GM18520 (cell line): Measurements from ENCODE around the gene KRTAP4-9.
"Not testable (repeated sequence)": the region's sequence is repeated elsewhere in the genome, so short reads cannot be mapped to it uniquely, and the experiment has no call there.

Source experiments
- ATAC-seq: cut with Tn5 transposase; IDR thresholded peaks from one replicate; pipeline ENCODE4 v1.9.1; 2021; ENCODE audit not compliant: unreplicated experiment

The KRTAP4-9 gene

DNA sequence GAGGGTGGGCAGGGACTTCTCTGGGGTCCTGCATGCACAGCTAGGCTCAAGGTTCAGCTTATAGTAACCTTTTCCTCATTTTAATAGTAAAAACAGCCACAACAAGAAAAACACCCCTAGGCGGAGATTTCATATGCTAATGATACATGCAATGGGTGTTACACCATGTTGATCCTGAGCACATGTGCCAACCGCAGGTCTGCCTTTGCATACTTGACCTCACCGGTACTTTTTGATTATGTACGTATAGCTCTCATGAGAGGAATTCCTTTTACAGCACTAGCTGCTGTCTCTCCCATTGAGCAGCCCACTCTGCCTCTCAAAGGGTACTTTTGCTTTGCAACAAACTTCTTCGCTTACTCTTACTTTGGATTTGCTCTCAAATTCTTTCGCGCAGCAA lies 9.1 kb upstream of the KRTAP4-9 start:
- no peak for ATAC-seq

GRCh38 chr17:41098042-41098441 lies 7.1 kb upstream of the KRTAP4-9 start, which contains the start of gene KRTAP4-8:
Gene KRTAP4-8, minus strand, starts transcription at chr17:41098142. Its CDS starts 58 bp downstream, at chr17:41098084.
- ATAC-seq, result no peak

DNA sequence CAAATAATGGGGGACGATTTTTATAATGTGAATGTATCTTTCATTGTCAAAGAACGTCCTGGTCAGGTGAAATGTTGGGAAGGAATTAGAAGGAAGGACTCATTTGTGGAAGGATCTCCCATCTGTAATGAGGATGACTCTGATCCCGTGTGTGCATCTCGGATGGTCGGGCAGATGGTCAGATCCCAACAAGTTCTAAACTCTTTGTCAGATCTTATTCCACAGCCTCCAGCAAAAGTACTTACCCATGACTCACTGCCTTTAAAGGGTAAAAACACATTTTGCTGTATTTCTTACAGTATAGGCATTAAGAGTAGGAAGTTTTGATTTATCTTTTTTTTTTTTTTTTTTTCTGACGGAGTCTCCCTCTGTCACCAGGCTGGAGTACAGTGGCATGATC lies 6.7 kb upstream of the KRTAP4-9 start:
- no peak for ATAC-seq

DNA sequence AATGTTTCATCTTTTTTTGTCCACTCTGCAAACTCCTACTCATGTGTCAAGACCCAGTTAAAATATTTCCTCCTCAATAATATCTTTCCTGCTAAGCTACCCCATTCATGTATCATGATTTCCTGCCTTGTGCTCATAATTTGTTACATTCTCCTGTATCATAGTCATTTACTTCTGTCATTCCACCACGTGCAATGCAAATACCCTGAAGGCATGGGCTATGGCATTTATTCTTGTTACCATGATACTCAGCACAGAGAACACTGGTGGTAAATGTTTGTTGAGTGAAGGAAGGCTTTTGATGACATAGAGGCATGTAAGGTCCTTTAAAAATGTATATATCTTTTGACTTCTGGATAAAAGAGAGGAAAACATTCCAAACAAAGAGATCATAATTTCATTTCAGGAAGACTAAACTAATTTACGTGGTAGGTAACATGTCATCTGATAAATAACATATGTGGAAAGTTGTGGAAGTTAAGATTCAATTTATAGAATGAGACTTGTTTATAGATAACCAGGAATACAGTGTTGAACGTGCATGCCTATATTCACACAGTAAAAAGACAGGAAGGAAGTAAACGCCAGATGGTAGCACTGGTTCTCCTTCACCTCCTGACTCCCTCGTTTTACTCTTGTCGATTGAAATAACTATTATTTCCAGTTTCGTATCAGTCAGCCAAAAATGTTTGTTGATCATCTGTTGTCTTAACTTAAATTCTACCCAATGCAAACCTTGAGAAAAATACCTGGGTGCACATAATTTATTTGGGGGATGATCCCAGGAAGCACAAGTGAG lies 5.3 kb upstream of the KRTAP4-9 start:
- not testable (repeated sequence) for ATAC-seq

- ATAC-seq, result no peak
These were observed 3.5 kb upstream of the KRTAP4-9 start, which contains the start of gene KRTAP4-16 for GRCh38 chr17:41101586-41102259. Gene KRTAP4-16, minus strand, starts transcription at chr17:41102209. Its CDS starts 0 bp downstream, at chr17:41102209.

- ATAC-seq, result no peak
These were observed 1.3 kb upstream of the KRTAP4-9 start for GRCh38 chr17:41103896-41104295.

- ATAC-seq, result not testable (repeated sequence)
These were observed 677 bp upstream of the KRTAP4-9 start for GRCh38 chr17:41104386-41105038.

DNA sequence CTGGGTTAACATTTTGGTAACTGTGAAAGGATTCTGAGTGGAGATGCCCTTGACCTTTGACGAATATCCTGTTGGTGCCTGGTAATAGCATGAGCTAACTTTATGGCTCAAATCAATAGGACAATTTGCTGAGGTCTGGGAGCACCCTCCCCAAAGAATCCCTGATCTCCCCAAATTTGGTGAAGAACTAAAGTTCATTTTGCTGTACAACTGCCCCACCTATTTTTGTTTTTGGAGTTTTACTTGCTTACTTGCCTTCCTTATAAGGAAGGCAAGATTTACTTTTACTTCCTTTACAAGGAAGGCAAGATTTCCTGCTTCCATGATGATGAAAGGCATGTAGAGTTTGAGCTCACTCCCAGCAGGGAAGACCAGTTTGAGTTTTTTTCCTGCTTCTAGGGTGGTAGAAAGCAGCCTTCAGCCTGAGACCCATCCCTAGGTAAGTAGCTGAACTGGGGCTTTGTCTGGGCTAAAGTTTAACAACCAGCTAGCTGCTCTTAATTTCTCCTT lies 2.8 kb downstream of the KRTAP4-9 start:
- ATAC-seq, result no peak

GRCh38 chr17:41108728-41109386 lies 3.7 kb downstream of the KRTAP4-9 start:
- not testable (repeated sequence) for ATAC-seq

- ATAC-seq, result no peak
These were observed 6.1 kb downstream of the KRTAP4-9 start for GRCh38 chr17:41111151-41111885.

GRCh38 chr17:41116297-41116696 lies 11.1 kb downstream of the KRTAP4-9 start:
- no peak for ATAC-seq

DNA sequence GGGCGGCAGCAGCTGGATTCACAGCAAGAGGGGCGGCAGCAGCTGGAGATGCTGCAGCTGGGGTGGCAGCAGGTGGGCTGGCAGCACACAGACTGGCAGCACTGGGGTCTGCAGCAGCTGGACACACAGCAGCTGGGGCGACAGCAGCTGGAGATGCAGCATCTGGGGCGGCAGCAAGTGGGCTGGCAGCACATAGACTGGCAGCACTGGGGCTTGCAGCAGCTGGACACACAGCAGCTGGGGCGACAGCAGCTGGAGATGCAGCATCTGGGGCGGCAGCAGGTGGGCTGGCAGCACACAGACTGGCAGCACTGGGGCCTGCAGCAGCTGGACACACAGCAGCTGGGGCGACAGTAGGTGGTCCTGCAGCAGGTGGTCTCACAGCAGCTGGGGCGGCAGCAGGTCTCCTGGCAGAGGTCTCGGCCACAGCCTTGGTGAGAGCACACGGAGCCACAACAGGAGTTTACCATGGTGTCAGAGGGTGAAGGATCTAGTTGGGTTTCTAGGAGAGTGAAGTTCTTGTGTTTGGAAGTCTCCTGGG lies 12.7 kb downstream of the KRTAP4-9 start, which contains the start of gene KRTAP4-11:
Gene KRTAP4-11 (minus strand): TSS at position 528 of the 541 bp plus-strand sequence. CDS start 58 bp downstream, at position 470.
- ATAC-seq, result not testable (repeated sequence)

DNA sequence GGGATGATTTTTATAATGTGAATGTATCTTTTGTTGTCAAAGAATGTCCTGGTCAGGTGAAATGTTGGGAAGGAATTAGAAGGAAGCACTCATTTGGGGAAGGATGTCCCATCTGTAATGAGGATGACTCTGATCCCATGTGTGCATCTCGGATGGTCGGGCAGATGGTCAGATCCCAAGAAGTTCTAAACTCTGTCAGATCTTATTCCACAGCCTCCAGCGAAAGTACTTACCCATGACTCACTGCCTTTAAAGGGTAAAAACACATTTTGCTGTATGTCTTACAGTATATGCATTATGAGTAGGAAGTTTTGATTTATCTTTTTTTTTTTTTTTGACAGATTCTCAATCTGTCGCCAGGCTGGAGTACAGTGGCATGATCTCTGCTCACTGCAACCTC lies 13.5 kb downstream of the KRTAP4-9 start:
- ATAC-seq, result no peak

DNA sequence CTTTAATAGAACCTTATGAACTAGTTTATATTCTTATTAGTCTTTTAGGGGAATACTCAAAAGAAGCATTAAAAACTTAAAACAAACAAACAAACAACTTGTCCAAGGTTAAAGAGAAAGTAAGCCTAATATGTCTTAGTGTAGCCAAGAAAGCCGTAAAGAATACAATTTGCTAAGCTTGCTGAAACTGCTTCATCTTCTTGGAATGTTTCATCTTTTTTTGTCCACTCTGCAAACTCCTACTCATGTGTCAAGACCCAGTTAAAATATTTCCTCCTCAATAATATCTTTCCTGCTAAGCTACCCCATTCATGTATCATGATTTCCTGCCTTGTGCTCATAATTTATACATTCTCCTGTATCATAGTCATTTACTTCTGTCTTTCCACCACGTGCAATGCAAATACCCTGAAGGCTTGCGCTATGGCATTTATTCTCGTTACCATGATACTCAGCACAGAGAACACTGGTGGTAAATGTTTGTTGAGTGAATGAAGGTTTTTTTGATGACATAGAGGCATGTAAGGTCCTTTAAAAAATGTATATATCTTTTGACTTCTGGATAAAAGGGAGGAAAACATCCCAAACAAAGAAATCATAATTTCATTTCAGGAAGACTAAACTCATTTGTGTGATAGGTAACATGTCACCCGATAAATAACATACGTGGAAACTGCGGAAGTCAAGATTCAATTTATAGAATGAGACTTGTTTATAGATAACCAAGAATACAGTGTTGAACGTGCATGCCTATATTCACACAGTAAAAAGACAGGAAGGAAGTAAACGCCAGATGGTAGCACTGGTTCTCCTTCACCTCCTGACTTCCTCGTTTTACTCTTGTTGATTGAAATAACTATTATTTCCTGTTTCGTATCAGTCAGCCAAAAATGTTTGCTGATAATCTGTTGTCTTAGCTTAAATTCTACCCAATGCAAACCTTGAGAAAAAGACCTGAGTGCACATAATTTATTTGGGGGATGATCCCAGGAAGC lies 14.8 kb downstream of the KRTAP4-9 start:
- ATAC-seq, result not testable (repeated sequence)

- no peak for ATAC-seq
These were observed 16.6 kb downstream of the KRTAP4-9 start for GRCh38 chr17:41121742-41122141.

- not testable (repeated sequence) for ATAC-seq
These were observed 18.3 kb downstream of the KRTAP4-9 start for GRCh38 chr17:41123292-41123990.

DNA sequence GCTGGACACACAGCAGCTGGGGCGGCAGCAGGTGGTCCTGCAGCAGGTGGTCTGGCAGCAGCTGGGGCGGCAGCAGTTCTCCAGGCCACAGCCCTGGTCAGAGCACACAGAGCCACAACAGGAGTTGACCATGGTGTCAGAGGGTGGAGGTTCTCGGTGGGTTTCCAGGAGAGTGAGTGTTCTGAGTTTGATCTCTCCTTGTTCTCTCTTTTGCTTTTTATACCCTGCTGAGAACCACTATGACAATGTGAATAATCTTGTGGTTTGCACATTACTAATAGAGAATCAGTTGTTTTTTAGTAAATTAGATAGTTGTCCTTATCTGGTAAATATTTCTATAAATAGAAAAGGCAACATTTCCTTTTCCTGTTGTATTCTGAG lies 18.8 kb downstream of the KRTAP4-9 start, which contains the start of gene KRTAP4-12:
Gene KRTAP4-12 (minus strand): TSS at position 192 of the 381 bp plus-strand sequence. CDS start 60 bp downstream, at position 132.
- not testable (repeated sequence) for ATAC-seq

DNA sequence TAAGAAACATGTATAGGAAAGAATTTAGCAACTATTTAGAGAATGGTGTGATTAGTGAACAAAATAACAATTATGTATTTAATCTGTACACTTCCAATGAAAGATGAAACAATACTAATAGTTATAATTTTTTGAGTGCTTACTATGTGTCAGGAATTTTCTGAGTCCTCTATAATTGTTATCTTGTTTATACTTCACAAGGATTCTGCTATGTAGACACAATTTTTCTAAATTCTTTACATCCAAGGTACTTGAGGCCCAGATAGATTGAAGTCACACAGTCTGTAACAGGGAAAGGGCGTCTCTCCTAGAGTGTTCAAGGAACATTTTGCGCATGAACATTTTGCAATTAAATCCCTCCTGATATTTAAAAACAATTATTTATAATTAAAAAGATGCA lies 19.9 kb downstream of the KRTAP4-9 start:
- no peak for ATAC-seq
